HepG2 (cell line): ENCODE data around the gene TRIO. TPM values are rescaled to one million over a fixed set of nuclear protein-coding genes. Genes with fewer than 3 reads are reported as not detected.

Experiments used
- ATAC-seq: fragments of 200-7000 bp; cut with Tn5 transposase; 3 replicates; pipeline ENCODE4 v1.9.1; 2020; ENCODE audit warnings: mild to moderate bottlenecking, moderate library complexity
- BruUV-seq: library from RNA; stranded (reverse); fragments of 400-500 nt; replicated peaks from 2 replicates; lab custom pipeline; 2021; lab: Mats Ljungman, UMichigan
- CTCF ChIA-PET: fragments of 300-600 bp; formaldehyde crosslinking; extraction: SDS; loops from one replicate; lab custom pipeline; 2021; ENCODE audit warnings: low total read pairs, inconsistent platforms, low intra/inter-chr PET ratio; lab: Yijun Ruan, JAX
- POLR2A ChIA-PET: fragments of 350-600 bp; sonication (Branson Sonifier 250); formaldehyde crosslinking; loops from one replicate; lab custom pipeline; 2020; ENCODE audit warnings: antibody characterized with exemption, inconsistent platforms; lab: Yijun Ruan, JAX
- DNase-seq: peaks from one replicate; pipeline ENCODE4 v3.0.0-alpha.2; 2015; ENCODE audit warnings: low spot score
- FAIRE-seq: peaks from 3 replicates; lab custom pipeline; 2011; peaks lifted over from hg19 to GRCh38; lab: Jason Lieb, UNC
- H2AFZ ChIP-seq: one replicate; pipeline ENCODE4 v1.6.1; 2011; ENCODE audit warnings: low read length, inconsistent platforms
- H3K27ac ChIP-seq: fragments of 300-600 bp; 3 replicates; pipeline ENCODE4 v1.8.0; 2011; ENCODE audit warnings: mixed run types, mild to moderate bottlenecking, mixed read lengths, low read length, inconsistent platforms; ENCODE audit not compliant: insufficient read depth; ENCODE audit errors: extremely low read length
- H3K27me3 ChIP-seq, 2 experiments: fragments of 200-600 bp in 1 of 2; 2 replicates in 1 of 2; 3 replicates in 1 of 2; pipeline versions ENCODE4 v1.6.0 to v1.8.0; 2011; ENCODE audit warnings: low read length in 2 of 2, mild to moderate bottlenecking in 2 of 2, moderate library complexity in 2 of 2, inconsistent platforms in 1 of 2; ENCODE audit not compliant: insufficient read depth in 2 of 2, control insufficient read depth in 1 of 2
- H3K36me3 ChIP-seq, 2 experiments: fragments of 200-600 bp in 1 of 2; replicated peaks in 1 of 2; 2 replicates in 1 of 2; 3 replicates in 1 of 2; pipeline versions ENCODE4 v1.5.1 to v1.8.0; 2011; ENCODE audit warnings: low read length in 2 of 2, inconsistent platforms in 1 of 2; ENCODE audit not compliant: insufficient read depth in 2 of 2, control insufficient read depth in 1 of 2
- H3K4me1 ChIP-seq: 2 replicates; pipeline ENCODE4 v1.5.1; 2012; ENCODE audit warnings: low read length, inconsistent platforms; ENCODE audit not compliant: insufficient read depth
- H3K4me2 ChIP-seq: 2 replicates; pipeline ENCODE4 v1.6.0; 2011; ENCODE audit warnings: low read depth, low read length, inconsistent platforms
- H3K4me3 ChIP-seq, 3 experiments: fragments of 200-600 bp in 1 of 3; sonication (generic), shearing (Covaris generic) in 1 of 3; replicated peaks in 1 of 3; 2 replicates each; pipeline ENCODE4 v1.5.1; 2011 to 2016; ENCODE audit warnings: low read length in 3 of 3, inconsistent platforms in 2 of 3, low read depth in 2 of 3, mild to moderate bottlenecking in 2 of 3, control low read depth in 1 of 3, mixed read lengths in 1 of 3; ENCODE audit not compliant: insufficient read depth in 1 of 3
- H3K79me2 ChIP-seq: one replicate; pipeline ENCODE4 v1.6.1; 2011; ENCODE audit warnings: low read length, inconsistent platforms; ENCODE audit not compliant: insufficient read depth
- H3K9ac ChIP-seq: 2 replicates; pipeline ENCODE4 v1.6.0; 2011; ENCODE audit warnings: mild to moderate bottlenecking, low read depth, low read length, inconsistent platforms; ENCODE audit not compliant: insufficient read depth
- H3K9me3 ChIP-seq: 2 replicates; pipeline ENCODE4 v1.5.1; 2012; ENCODE audit warnings: mild to moderate bottlenecking, low read length
- H4K20me1 ChIP-seq: 2 replicates; pipeline ENCODE4 v1.6.0; 2011; ENCODE audit warnings: inconsistent platforms, mild to moderate bottlenecking, low read length, moderate library complexity; ENCODE audit not compliant: insufficient read depth
- ARID5B ChIP-seq: IDR thresholded peaks from 2 replicates; pipeline ENCODE4 v1.4.0; 2020; ENCODE audit warnings: mild to moderate bottlenecking, missing genetic modification reagents
- CSRNP2 ChIP-seq: sonication (generic); formaldehyde crosslinking; conservative IDR thresholded peaks from 2 replicates; pipeline ENCODE4 v1.8.0; 2022; ENCODE audit warnings: low read depth, missing genetic modification reagents
- HOXA3 ChIP-seq: sonication (generic); formaldehyde crosslinking; IDR thresholded peaks from 2 replicates; pipeline ENCODE4 v1.5.0; 2020; ENCODE audit warnings: missing genetic modification reagents
- KDM5B ChIP-seq: sonication (generic); formaldehyde crosslinking; IDR thresholded peaks from 2 replicates; pipeline ENCODE4 v1.4.0; 2020; ENCODE audit warnings: missing genetic modification reagents, mild to moderate bottlenecking, borderline replicate concordance
- NR0B2 ChIP-seq: sonication (generic); formaldehyde crosslinking; IDR thresholded peaks from 2 replicates; pipeline ENCODE4 v1.4.0; 2020; ENCODE audit warnings: mild to moderate bottlenecking, missing genetic modification reagents
- POLR2AphosphoS2 ChIP-seq: IDR thresholded peaks from 2 replicates; pipeline ENCODE4 v1.6.1; 2011; ENCODE audit warnings: low read depth, low read length, improper control_type of control experiment
- SMARCC2 ChIP-seq: fragments of 450-650 bp; IDR thresholded peaks from 2 replicates; pipeline ENCODE4 v1.6.1; 2017; ENCODE audit warnings: antibody characterized with exemption, mild to moderate bottlenecking
- TOPORS ChIP-seq: sonication (generic); formaldehyde crosslinking; IDR thresholded peaks from 2 replicates; pipeline ENCODE4 v1.8.0; 2023; ENCODE audit warnings: mild to moderate bottlenecking, missing genetic modification reagents
- ZBTB1 ChIP-seq: sonication (generic); formaldehyde crosslinking; IDR thresholded peaks from 2 replicates; pipeline ENCODE4 v1.4.0; 2020; ENCODE audit warnings: missing genetic modification reagents, borderline replicate concordance
- ZNF225 ChIP-seq: sonication (generic); formaldehyde crosslinking; IDR thresholded peaks from 2 replicates; pipeline ENCODE4 v1.4.0; 2020; ENCODE audit warnings: mild to moderate bottlenecking, missing genetic modification reagents
- ZNF24 ChIP-seq: fragments of 450-650 bp; IDR thresholded peaks from 2 replicates; pipeline ENCODE4 v1.6.1; 2017; ENCODE audit warnings: antibody characterized with exemption, mild to moderate bottlenecking
- WGBS: methylation state at CpG from one replicate; pipeline ENCODE4 v1.1.6; 2017; ENCODE audit warnings: low lambda C conversion rate; 5-methylcytosine and 5-hydroxymethylcytosine counted together
- in situ Hi-C: cut with HindIII; loops from 2 replicates; pipeline ENCODE4 v1.10.0; 2017; ENCODE audit warnings: low pct_unique_long_range_greater_than_20kb; ENCODE audit not compliant: extremely low pct_ligation_motif_present
- intact Hi-C: fragments of 100-400 bp; cut with micrococcal nuclease; formaldehyde crosslinking; loops from one replicate; pipeline ENCODE4 v1.10.0; 2022; ENCODE audit not compliant: unreplicated experiment
- polyA plus RNA-seq, 8 experiments: library from polyadenylated mRNA; depleted of rRNA in 3 of 8; stranded (reverse) in 7 of 8; unstranded in 1 of 8; fragments of >200 nt; fragmentation: Illumina TruSeq in 4 of 8; extraction: Trizol in 4 of 8; gene quantifications; 2 replicates each; pipeline versions ENCODE4 v1.2.1 to v1.2.3, GENCODE V29; 2011 to 2016; ENCODE audit warnings: low read depth in 4 of 8, missing spikeins in 1 of 8, mixed read lengths in 1 of 8; ENCODE audit not compliant: insufficient read depth in 1 of 8
- total RNA-seq, 5 experiments: library from RNA; depleted of rRNA; stranded (reverse); fragments of >200 nt; fragmentation: Illumina TruSeq; extraction: Trizol; gene quantifications; 2 replicates each; pipeline ENCODE4 v1.2.3, GENCODE V29; 2016; ENCODE audit warnings: low read depth in 1 of 5

TRIO gene
- total and polyA plus RNA-seq, 2 of the 13 experiments (the other 11 are each of a cell fraction or from before 2014, with no cell fraction given), result 45.2 to 45.9 TPM

- intact Hi-C loops (no loop called here), in situ Hi-C loops (no loop called here)
- Histone ChIP-seq H3K4me1 (peaks cover 27% of the 10 kb centered on the region), H3K36me3 (no peaks in the 10 kb centered on the region), H3K9ac (no peak overlapping the region), H2AFZ (no peak overlapping the region), H3K79me2 (no peaks in the 10 kb centered on the region), H3K27ac (no peak overlapping the region), H3K4me2 (no peak overlapping the region), H4K20me1 (no peaks in the 10 kb centered on the region), H3K27me3 (peaks cover 0 to 3% of the 10 kb centered on the region in 2 experiments; a peak in 1 of 5 replicates), H3K4me3 (no peak overlapping the region)
- POLR2A ChIA-PET, result no interaction called here
- WGBS, result 4% methylated on average over 4 of the region's 4 CpGs
- no TSS peak for BruUV-seq
- ATAC-seq (no peak), FAIRE-seq (no peak)
- CTCF ChIA-PET, result no interaction called here
- TF ChIP-seq ARID5B (CRISPR knock-in tag) (no peak), ZNF24 (no peak), NR0B2 (CRISPR knock-in tag) (no peak), POLR2AphosphoS2 (no peak), ZNF225 (CRISPR knock-in tag) (no peak), TOPORS (CRISPR knock-in tag) (no peak), HOXA3 (CRISPR knock-in tag) (no peak), SMARCC2 (no peak), KDM5B (CRISPR knock-in tag) (no peak), ZBTB1 (no peak), CSRNP2 (CRISPR knock-in tag) (no peak)
- TF ChIP-seq, all 625 proteins: peak for 0
- H3K9me3 ChIP-seq, result no peaks in the 10 kb centered on the region
- no peak for DNase-seq
Measured at GRCh38 chr5:14110196-14110595, 32.9 kb upstream of the TRIO start.
